Stimulated activated CD4-positive, alpha-beta T cell treated with anti-CD3 and anti-CD28 coated beads, Interleukin-1b, Interleukin-23, amount 100 ng/mL, for 24 hours (primary cell): ENCODE data around the gene AIF1.

ENCODE experiments used
- DNase-seq, 4 experiments: peaks; one replicate each; pipeline ENCODE4 v3.0.0-alpha.2; 2020; ENCODE audit warnings: low read depth in 4 of 4, low spot score in 1 of 4

AIF1 gene

GRCh38 chr6:31619805-31620585, 5.0 kb downstream of the AIF1 start:
- DNase-seq = peak; percentile 84 to 96 (median 88)

DNA sequence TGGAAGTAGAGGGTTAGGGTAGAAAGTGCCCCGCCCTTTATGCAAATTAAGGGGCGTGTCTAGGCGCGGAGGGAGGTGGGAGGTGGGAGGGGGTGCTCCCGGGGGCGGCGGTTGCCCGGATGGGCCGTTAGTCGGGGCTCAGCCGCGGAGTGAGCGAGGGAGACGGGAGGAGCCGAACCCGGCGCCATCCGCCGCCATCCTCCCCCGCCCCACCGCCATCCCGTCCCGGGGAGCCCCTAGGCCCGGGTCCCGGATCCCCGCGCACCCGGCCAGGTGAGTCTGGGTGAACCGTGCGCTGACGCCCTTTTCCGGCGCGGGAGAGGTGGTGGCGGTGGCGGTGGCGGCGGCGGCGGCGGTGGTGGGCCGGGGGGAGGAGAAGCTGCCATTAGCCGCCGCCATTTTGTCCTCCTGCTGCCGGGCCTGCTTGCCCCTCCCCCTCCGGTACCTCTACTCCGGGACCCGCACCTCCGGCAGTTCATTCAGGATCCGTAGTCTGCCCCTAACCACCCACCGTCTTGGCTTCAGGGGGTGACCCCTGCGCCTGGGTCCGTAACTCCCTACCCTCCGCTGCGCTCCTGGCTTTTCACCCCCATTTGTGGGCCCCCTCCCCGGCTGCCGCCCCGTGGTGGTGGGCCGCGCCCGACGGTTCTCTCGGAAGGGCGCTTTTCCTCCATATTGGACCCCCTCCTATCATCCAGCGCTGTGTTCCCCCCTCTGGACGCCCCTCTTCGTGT, 5.7 kb downstream of the AIF1 start, which contains the start of gene PRRC2A:
Gene PRRC2A, plus strand, starts transcription at position 130 of the 734 bp plus-strand sequence. CDS start 2,075 bp downstream, outside the sequence.
- peak; percentile 90 to 96 (median 94) for DNase-seq

DNA sequence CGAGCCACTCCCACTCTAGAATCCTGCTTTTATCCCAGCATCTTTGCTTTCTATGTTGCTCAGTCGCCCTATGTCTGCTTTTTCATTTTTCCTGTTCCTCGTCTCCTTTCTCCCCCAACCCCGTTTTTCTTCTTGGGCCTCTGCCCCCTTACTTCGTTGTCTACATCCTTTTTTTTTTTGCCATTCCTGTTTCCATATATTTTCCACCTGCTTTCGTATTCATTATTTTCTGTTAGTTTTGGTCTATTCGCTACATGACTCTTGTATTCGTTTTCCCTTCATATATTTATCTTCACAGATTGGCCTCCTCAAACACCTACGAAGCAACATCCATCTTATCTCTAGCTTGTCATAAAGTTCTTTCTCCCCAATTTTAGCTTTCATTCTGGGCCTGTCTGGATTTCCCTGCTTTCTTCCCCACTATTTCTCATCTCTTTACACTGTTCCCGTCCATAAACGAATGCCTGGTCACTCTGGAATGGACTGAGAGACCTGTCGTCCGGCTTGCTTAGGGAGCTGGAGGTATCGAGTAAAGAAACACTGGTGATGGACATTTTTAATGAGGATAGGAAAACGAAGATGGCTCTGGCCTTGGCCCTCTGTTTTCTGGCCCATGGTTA, 6.4 kb downstream of the AIF1 start:
- no peak for DNase-seq

GRCh38 chr6:31621991-31622390, 7.0 kb downstream of the AIF1 start:
- DNase-seq = no peak

GRCh38 chr6:31622684-31623091, 7.7 kb downstream of the AIF1 start:
- DNase-seq = no peak

GRCh38 chr6:31624070-31624469, 9.0 kb downstream of the AIF1 start:
- no peak for DNase-seq

DNA sequence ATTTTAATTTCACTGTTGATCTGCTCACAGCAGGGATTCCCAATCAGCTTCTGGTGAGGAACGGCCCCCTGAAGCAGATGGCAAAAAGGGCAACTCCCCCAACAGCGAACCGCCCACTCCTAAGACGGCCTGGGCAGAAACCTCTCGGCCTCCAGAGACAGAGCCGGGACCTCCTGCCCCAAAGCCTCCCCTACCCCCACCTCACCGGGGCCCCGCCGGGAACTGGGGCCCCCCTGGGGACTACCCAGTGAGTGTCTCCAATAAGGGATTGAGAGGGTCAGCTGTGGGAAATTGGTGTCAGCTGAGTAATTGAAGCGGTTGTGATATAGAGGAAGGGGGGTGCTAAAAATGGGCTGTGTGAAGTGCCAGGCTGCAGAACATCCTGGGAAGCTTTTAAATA, 11.9 kb downstream of the AIF1 start:
- no peak for DNase-seq

- DNase-seq = no peak
These were observed 12.8 kb downstream of the AIF1 start for GRCh38 chr6:31627690-31628287.

DNA sequence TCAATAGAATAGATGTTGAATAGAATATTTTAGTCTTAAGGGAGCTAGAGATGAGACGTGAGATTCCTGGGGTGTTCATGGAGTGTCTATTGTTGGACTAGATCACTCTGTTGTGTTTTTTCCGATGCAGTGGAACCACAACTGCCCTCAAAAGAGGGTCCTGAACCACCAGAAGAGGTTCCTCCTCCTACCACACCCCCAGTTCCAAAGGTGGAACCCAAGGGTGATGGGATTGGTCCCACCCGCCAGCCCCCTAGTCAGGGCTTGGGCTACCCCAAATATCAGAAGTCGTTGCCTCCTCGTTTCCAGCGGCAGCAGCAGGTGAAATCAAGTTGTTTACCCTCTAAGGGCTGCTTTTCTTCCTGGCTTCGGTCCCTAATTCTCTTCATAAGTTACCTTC, 14.0 kb downstream of the AIF1 start:
- no peak for DNase-seq

DNA sequence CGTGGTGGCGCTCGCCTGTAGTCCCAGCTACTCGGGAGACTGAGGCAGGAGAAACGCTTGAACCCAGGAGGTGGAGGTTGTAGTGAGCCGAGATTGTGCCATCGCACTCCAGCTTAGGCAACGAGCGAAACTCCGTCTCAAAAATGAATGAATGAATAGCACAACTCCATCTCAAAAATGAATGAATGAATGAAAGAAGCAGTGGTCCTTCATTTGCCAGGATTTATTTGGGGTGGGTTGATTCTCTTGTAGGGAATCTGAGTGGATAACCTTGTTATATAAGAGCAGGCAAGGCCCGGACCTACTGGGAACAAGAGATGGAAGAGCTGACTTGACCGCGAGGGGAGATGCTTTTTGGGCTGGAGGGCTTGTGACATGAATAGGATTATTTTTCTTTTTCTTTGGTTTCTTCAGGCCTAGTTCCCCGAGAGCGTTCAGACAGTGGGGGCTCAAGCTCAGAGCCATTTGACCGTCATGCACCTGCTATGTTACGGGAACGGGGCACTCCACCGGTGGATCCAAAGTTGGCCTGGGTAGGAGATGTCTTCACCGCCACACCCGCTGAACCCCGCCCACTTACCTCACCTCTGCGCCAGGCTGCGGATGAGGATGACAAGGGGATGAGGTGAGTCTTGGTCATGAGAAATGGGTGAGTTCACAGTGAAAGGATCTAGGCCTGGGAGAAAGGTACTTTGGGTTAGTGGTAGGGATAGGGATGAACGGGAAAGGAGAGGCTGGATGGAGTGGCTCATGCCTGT, 15.3 kb downstream of the AIF1 start:
- no peak for DNase-seq

GRCh38 chr6:31631209-31631608, 16.2 kb downstream of the AIF1 start:
- DNase-seq = no peak

DNA sequence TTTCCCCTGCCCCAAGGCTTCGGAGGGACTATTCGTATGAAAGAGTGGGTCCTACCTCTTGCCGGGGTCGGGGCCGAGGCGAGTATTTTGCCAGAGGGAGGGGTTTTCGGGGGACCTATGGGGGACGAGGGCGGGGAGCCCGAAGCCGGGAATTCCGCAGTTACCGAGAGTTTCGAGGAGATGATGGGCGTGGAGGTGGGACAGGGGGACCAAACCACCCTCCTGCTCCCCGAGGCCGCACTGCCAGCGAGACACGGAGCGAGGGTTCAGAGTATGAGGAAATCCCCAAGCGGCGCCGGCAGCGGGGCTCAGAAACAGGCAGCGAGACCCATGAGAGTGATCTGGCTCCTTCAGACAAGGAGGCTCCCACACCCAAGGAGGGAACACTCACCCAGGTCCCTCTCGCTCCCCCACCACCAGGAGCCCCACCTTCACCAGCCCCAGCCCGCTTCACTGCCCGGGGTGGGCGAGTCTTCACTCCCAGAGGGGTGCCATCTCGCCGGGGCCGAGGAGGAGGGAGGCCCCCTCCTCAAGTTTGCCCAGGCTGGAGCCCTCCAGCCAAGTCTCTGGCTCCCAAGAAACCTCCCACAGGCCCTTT, 16.7 kb downstream of the AIF1 start:
- DNase-seq = no peak

DNA sequence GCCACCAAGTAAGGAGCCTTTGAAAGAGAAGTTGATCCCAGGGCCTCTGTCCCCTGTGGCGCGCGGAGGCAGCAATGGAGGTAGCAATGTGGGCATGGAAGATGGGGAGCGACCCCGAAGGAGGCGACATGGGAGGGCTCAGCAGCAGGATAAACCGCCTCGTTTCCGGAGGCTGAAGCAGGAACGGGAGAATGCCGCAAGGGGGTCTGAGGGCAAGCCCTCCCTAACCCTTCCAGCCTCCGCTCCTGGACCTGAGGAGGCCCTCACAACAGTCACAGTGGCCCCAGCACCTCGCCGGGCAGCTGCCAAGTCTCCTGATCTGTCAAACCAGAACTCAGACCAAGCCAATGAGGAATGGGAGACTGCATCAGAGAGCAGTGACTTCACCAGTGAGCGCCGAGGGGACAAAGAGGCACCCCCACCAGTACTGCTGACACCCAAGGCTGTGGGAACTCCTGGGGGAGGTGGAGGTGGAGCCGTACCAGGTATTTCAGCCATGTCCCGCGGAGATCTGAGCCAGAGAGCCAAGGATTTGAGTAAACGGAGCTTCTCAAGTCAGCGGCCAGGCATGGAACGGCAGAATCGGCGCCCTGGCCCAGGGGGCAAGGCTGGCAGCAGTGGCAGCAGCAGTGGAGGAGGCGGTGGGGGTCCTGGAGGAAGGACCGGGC, 17.4 kb downstream of the AIF1 start:
- no peak for DNase-seq

GRCh38 chr6:31633447-31633846, 18.4 kb downstream of the AIF1 start:
- no peak for DNase-seq

DNA sequence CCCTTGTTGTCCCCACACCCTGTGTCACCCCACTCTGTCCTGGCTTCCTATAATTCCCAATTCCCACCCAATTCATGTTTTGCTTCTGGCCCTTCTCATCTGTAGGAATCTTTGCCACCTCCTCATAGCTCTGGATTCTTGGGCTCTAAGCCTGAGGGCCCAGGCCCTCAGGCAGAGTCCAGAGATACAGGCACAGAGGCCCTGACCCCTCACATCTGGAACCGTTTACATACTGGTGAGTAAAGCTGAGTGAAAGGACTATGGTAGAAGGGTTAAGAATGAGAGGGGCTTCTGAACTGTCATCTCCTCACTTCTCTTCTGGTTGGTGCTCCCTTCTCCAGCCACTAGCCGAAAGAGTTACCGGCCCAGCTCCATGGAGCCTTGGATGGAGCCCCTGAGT, 19.1 kb downstream of the AIF1 start:
- DNase-seq = no peak

DNA sequence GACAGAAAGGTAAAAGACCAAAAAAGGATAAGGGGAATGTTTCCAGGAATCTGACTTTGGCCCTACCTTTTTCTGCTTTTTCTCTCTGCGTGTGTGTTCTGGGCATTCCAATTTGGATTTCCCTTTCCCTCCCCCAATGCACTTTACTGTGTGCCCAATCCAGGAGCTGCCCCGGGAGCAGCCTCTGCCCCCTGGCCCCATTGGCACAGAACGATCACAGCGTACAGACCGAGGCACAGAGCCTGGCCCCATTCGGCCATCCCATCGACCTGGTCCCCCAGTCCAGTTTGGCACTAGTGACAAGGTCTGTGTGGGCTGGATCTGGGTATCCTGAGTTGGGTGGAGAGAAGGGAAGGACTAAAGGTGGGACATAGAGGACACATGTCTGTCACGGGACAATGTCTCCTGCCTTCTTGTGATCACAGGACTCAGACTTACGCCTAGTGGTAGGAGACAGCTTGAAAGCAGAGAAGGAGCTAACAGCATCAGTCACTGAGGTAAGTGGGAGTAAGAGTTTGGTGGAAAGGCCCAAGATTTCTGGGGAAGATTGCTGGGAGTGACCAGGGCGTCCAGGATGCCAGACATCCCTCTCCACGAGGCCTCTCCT, 20.0 kb downstream of the AIF1 start:
- no peak for DNase-seq

DNA sequence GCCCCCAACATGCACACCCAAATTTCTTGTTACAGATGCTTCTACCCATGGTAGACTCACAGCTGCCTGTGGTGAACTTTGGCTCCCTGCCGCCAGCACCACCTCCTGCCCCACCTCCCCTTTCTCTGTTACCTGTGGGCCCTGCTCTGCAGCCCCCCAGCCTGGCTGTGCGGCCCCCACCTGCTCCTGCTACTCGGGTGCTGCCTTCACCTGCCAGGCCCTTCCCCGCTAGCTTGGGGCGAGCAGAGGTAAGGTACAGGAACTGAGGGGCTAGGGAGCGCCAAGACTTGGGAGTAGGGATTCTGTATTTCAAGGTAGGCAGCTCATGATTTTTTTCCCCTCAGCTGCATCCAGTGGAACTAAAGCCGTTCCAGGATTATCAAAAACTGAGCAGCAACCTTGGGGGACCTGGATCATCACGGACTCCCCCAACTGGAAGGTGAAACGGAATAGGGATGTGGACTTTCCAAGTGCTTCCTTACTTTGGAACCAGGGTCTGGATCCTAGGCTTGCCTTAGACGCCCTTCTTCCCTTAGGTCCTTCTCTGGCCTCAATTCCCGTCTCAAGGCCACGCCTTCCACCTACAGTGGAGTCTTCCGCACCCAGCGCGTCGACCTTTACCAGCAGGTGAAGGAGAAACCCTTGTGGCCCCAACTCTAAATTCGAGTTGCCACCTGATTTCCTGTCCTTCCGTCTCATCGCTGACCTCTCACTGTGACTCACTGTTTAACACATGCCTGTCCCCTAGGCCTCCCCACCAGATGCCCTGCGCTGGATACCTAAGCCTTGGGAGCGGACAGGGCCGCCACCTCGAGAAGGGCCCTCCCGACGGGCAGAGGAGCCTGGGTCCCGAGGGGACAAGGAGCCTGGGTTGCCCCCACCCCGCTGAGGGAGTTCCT, 21.9 kb downstream of the AIF1 start:
- no peak for DNase-seq

DNA sequence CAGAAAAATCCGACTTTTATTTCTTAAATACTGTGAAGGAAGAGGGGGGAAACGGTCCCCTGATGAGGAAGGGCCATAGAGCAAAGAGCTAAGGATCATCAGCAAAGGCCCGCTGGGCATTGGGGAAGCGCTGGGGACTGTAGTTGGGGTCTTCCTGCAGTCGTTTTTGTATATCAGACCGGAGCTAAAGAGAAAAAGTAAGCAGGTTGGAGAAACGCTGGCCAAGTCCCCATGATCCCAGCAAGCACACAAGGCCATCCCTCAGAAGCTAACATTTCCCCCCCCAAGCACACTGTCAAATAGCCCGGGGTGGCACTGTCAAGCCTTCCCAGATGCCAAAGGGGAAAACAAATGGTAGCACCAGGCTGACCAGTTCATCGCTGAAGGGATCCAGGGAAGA, 24.0 kb downstream of the AIF1 start:
- DNase-seq = no peak
